H1 (cell line): ENCODE measurements around the gene ITGAE.

Source experiments
- EZH2 ChIP-seq: fragments of 200-600 bp; sonication (generic); IDR thresholded peaks from 2 replicates; pipeline ENCODE4 v1.7.1; 2012; ENCODE audit warnings: low read depth, mild to moderate bottlenecking, moderate library complexity, low read length, inconsistent platforms; ENCODE audit not compliant: severe bottlenecking
- POLR2A ChIP-seq, 2 experiments: IDR thresholded peaks; 1 replicate in 1 of 2; 2 replicates in 1 of 2; pipeline ENCODE4 v1.6.1; 2011; ENCODE audit warnings: low read depth in 2 of 2, low read length in 2 of 2, mild to moderate bottlenecking in 2 of 2; ENCODE audit errors: control extremely low read depth in 1 of 2
- POLR2AphosphoS5 ChIP-seq: IDR thresholded peaks from 2 replicates; pipeline ENCODE4 v1.6.1; 2011; ENCODE audit warnings: low read depth, low read length
- SRF ChIP-seq: IDR thresholded peaks from 2 replicates; pipeline ENCODE4 v1.6.1; 2011; ENCODE audit warnings: mild to moderate bottlenecking, low read depth, low read length, moderate library complexity
- TAF1 ChIP-seq: IDR thresholded peaks from 2 replicates; pipeline ENCODE4 v1.6.1; 2011; ENCODE audit warnings: mild to moderate bottlenecking, low read depth, low read length
- TEAD4 ChIP-seq: IDR thresholded peaks from 2 replicates; pipeline ENCODE4 v1.6.1; 2012; ENCODE audit warnings: low read depth, low read length, inconsistent platforms, mixed read lengths
- TF ChIP-seq, protein P1 (sequence below), 3 experiments: IDR thresholded peaks; 1 replicate in 2 of 3; 2 replicates in 1 of 3; pipeline versions ENCODE4 v1.5.1 to v1.6.1; 2011; ENCODE audit warnings: low read length in 3 of 3, mild to moderate bottlenecking in 3 of 3, inconsistent platforms in 2 of 3, low read depth in 1 of 3, moderate library complexity in 1 of 3; ENCODE audit not compliant: insufficient read depth in 1 of 3; ENCODE audit errors: control extremely low read depth in 1 of 3
- TF ChIP-seq, protein P2 (sequence below): IDR thresholded peaks from 2 replicates; pipeline ENCODE4 v1.6.1; 2012; ENCODE audit warnings: inconsistent platforms

DNA sequence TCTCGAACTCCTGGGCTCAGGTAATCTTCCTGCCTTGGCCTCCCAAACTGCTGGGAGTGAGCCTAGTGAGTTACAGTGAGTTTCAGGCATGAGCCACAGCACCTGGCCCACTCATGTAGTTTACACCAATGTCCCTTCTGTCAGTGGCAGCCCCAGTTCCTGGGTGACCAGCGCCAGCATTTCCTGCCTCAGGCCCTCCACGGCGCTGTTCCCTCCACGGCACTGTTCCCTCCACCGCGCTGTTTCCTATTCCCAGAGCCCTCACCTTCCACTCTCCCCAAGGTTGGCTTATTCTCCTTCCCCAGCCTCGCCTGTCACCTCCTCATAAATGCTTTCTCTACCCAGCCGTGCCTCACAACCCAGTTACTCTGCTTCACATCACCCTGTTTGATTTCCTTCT is 32.6 kb downstream of the ITGAE start:
- TF ChIP-seq, protein P1, sequence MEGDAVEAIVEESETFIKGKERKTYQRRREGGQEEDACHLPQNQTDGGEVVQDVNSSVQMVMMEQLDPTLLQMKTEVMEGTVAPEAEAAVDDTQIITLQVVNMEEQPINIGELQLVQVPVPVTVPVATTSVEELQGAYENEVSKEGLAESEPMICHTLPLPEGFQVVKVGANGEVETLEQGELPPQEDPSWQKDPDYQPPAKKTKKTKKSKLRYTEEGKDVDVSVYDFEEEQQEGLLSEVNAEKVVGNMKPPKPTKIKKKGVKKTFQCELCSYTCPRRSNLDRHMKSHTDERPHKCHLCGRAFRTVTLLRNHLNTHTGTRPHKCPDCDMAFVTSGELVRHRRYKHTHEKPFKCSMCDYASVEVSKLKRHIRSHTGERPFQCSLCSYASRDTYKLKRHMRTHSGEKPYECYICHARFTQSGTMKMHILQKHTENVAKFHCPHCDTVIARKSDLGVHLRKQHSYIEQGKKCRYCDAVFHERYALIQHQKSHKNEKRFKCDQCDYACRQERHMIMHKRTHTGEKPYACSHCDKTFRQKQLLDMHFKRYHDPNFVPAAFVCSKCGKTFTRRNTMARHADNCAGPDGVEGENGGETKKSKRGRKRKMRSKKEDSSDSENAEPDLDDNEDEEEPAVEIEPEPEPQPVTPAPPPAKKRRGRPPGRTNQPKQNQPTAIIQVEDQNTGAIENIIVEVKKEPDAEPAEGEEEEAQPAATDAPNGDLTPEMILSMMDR (IDR thresholded peaks at IDR 0.05; ENCODE audit: control extremely low read depth in 1 of 3, insufficient read depth in 1 of 3, low read depth in 1 of 3, low read length in 3 of 3), result no peak
- no peak for TF ChIP-seq TAF1
- no peak for TF ChIP-seq POLR2AphosphoS5
- no peak for TF ChIP-seq SRF
- no peak for TF ChIP-seq TEAD4
- TF ChIP-seq, protein P2, sequence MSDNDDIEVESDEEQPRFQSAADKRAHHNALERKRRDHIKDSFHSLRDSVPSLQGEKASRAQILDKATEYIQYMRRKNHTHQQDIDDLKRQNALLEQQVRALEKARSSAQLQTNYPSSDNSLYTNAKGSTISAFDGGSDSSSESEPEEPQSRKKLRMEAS, result no peak
- no peak for TF ChIP-seq POLR2A (IDR thresholded peaks at IDR 0.05; ENCODE audit: control extremely low read depth in 1 of 2, low read depth in 2 of 2, low read length in 2 of 2)
- no peak for TF ChIP-seq EZH2
